Osteoblast (primary cell): ENCODE data around the gene SORCS2. TPM values are rescaled to one million over a fixed set of nuclear protein-coding genes. Genes with fewer than 3 reads are reported as not detected.
A peak's percentile ranks its signal among the peaks of the same experiment; 100 is the strongest.

Experiments used
- DNase-seq: peaks from one replicate; pipeline ENCODE4 v3.0.0; 2011; ENCODE audit warnings: low spot score, mixed read lengths; ENCODE audit not compliant: insufficient read length; ENCODE audit errors: missing footprints
- H2AFZ ChIP-seq: 2 replicates; pipeline ENCODE4 v1.6.0; 2011; ENCODE audit warnings: mild to moderate bottlenecking, low read length
- H3K27ac ChIP-seq: 2 replicates; pipeline ENCODE4 v1.5.1; 2011; ENCODE audit warnings: mild to moderate bottlenecking, low read depth, low read length, moderate library complexity
- H3K27me3 ChIP-seq: 2 replicates; pipeline ENCODE4 v1.6.0; 2012; ENCODE audit warnings: mild to moderate bottlenecking, control low read depth, inconsistent platforms, low read length, moderate library complexity; ENCODE audit not compliant: insufficient read depth
- H3K36me3 ChIP-seq: 2 replicates; pipeline ENCODE4 v1.5.1; 2011; ENCODE audit warnings: mild to moderate bottlenecking, low read length, control low read depth, moderate library complexity; ENCODE audit not compliant: insufficient read depth
- H3K4me1 ChIP-seq: 2 replicates; pipeline ENCODE4 v1.5.1; 2011; ENCODE audit warnings: mild to moderate bottlenecking, low read length, control low read depth, moderate library complexity; ENCODE audit not compliant: insufficient read depth
- H3K4me2 ChIP-seq: 2 replicates; pipeline ENCODE4 v1.6.0; 2011; ENCODE audit warnings: mild to moderate bottlenecking, low read length; ENCODE audit not compliant: insufficient read depth
- H3K4me3 ChIP-seq: fragments of 200-600 bp; sonication (generic); 3 replicates; pipeline ENCODE4 v1.5.1; 2012; ENCODE audit warnings: mild to moderate bottlenecking, low read length, inconsistent platforms; ENCODE audit not compliant: insufficient read depth
- H3K79me2 ChIP-seq: 2 replicates; pipeline ENCODE4 v1.6.0; 2012; ENCODE audit warnings: mild to moderate bottlenecking, low read length, control low read depth, inconsistent platforms; ENCODE audit not compliant: insufficient read depth
- H3K9me3 ChIP-seq: 2 replicates; pipeline ENCODE4 v1.5.1; 2011; ENCODE audit warnings: low read depth, low read length, control low read depth
- H4K20me1 ChIP-seq: 2 replicates; pipeline ENCODE4 v1.6.0; 2012; ENCODE audit warnings: mild to moderate bottlenecking, low read length, control low read depth; ENCODE audit not compliant: insufficient read depth
- total RNA-seq: library from RNA; depleted of rRNA; stranded (reverse); fragments of >200 nt; gene quantifications from 2 replicates; pipeline ENCODE4 v1.2.3, GENCODE V29; 2012
- TF ChIP-seq, protein P1 (sequence below): IDR thresholded peaks from 2 replicates; pipeline ENCODE4 v1.5.1; 2011; ENCODE audit warnings: mild to moderate bottlenecking, low read depth, low read length, moderate library complexity; ENCODE audit errors: extremely low read depth

The SORCS2 gene
- total RNA-seq, 1 donor: 9.0 TPM

DNA sequence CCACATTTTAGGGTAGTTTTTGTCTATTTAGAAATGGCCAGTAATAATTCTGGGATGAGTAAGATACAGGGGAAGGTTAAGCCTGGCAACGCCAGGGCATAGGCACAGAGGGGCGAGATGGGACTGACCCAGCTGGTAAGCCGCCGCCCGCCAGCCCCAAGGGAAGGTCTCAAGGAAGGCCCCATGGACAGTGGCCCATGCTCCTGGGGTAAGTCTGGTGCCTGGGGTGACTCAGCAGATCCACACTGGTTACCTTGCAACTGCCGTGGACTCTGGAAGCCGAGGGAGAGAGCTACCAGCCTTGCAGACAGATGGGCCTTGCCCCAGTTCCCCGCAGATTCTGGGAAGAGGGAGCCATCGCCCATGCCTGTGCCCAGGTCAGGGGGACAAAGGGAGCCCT lies 567.9 kb downstream of the SORCS2 start:
- TF ChIP-seq, protein P1, sequence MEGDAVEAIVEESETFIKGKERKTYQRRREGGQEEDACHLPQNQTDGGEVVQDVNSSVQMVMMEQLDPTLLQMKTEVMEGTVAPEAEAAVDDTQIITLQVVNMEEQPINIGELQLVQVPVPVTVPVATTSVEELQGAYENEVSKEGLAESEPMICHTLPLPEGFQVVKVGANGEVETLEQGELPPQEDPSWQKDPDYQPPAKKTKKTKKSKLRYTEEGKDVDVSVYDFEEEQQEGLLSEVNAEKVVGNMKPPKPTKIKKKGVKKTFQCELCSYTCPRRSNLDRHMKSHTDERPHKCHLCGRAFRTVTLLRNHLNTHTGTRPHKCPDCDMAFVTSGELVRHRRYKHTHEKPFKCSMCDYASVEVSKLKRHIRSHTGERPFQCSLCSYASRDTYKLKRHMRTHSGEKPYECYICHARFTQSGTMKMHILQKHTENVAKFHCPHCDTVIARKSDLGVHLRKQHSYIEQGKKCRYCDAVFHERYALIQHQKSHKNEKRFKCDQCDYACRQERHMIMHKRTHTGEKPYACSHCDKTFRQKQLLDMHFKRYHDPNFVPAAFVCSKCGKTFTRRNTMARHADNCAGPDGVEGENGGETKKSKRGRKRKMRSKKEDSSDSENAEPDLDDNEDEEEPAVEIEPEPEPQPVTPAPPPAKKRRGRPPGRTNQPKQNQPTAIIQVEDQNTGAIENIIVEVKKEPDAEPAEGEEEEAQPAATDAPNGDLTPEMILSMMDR: no peak
- Histone ChIP-seq H4K20me1 (peaks cover 85% of the 10 kb centered on the region), H3K36me3 (peaks cover 86% of the 10 kb centered on the region), H3K27ac (no peak overlapping the region), H3K27me3 (no peaks in the 10 kb centered on the region), H3K9me3 (no peaks in the 10 kb centered on the region), H3K4me2 (no peak overlapping the region), H3K4me3 (no peak overlapping the region), H3K4me1 (peaks cover 7% of the 10 kb centered on the region), H3K79me2 (peaks cover 56% of the 10 kb centered on the region), H2AFZ (no peak overlapping the region)
- DNase-seq: no peak

DNA sequence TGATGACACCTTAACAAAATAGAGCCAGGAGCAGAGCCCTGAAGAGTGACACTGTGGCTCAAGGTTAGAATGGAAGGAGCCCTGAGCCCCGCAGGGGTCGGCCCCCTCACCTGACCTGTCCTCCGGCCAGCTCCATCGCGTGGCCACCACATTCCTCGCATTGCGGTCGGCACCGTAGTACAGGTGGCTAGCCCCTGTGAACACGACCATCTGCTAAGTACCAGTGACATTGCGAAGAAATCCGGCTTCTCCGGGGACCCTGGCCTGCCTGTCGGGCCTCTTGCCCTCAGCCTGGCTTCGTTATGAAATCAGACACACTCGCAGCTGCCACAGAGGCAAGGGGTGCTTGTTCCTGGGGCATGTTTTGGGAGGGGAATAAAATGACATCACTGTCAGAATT lies 568.4 kb downstream of the SORCS2 start:
- DNase-seq: no peak
- H3K27me3 ChIP-seq: no peaks in the 10 kb centered on the region
- H3K4me2 ChIP-seq: no peak overlapping the region
- TF ChIP-seq, protein P1: no peak
- peaks cover 89% of the 10 kb centered on the region for H4K20me1 ChIP-seq
- H3K4me1 ChIP-seq: peaks cover 7% of the 10 kb centered on the region
- no peak overlapping the region for H3K4me3 ChIP-seq
- no peaks in the 10 kb centered on the region for H3K9me3 ChIP-seq
- H2AFZ ChIP-seq: no peak overlapping the region
- H3K27ac ChIP-seq: no peak overlapping the region
- peaks cover 91% of the 10 kb centered on the region for H3K36me3 ChIP-seq
- peaks cover 60% of the 10 kb centered on the region for H3K79me2 ChIP-seq

DNA sequence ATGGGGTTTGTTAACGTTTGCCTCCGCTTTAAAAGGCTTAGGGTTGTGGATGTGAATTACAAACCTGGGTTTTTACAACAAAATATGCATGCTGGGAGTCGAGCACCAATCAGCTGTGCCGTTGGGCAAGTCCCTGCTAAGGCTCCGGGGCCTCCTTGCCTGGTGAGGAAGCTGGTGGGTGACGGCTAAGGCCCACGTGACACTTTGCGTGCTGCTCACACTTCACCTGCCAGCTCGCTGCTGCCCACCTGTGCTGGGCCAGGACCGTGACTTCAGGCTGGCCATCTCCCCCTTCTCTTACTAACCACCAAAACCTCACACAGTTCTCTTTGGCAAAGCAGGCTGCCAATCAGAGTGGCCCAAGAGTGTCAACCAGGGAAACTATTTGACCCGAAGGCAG lies 569.0 kb downstream of the SORCS2 start:
- no peak overlapping the region for H2AFZ ChIP-seq
- peaks cover 89% of the 10 kb centered on the region for H4K20me1 ChIP-seq
- H3K4me1 ChIP-seq: peaks cover 7% of the 10 kb centered on the region
- no peak overlapping the region for H3K4me2 ChIP-seq
- no peak for DNase-seq
- H3K27ac ChIP-seq: no peak overlapping the region
- TF ChIP-seq, protein P1: no peak
- H3K27me3 ChIP-seq: no peaks in the 10 kb centered on the region
- H3K9me3 ChIP-seq: no peaks in the 10 kb centered on the region
- no peak overlapping the region for H3K4me3 ChIP-seq
- H3K79me2 ChIP-seq: peaks cover 66% of the 10 kb centered on the region
- peaks cover 97% of the 10 kb centered on the region for H3K36me3 ChIP-seq

DNA sequence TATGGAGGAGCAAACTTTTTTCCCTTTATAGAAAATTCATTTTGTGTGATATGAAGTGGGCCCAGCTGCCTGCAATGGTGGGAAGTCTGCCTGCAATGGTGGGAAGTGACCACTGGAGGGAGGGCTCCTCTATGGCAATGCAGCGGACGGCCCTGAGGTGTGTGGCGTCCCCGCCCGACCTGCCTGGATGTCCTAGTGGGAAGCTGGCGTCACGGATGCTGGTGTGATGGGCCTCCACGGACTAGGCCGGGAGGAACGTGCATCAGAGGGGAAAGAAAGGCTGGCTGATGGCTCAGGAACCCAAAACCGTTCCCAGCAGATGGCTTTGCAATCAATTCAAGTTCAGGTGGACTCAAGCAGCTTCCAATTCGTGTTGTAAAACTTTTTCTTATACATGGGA lies 569.4 kb downstream of the SORCS2 start:
- Histone ChIP-seq H3K9me3 (no peaks in the 10 kb centered on the region), H3K4me2 (no peak overlapping the region), H3K4me1 (peaks cover 7% of the 10 kb centered on the region), H3K36me3 (peaks cover 100% of the 10 kb centered on the region), H3K4me3 (no peak overlapping the region), H3K27ac (no peak overlapping the region), H3K79me2 (peaks cover 70% of the 10 kb centered on the region), H2AFZ (no peak overlapping the region), H4K20me1 (peaks cover 89% of the 10 kb centered on the region), H3K27me3 (no peaks in the 10 kb centered on the region)
- TF ChIP-seq, protein P1: peak; percentile 64
- no peak for DNase-seq
